GM18499 (cell line): ENCODE data around the gene MCF2L2.

Source experiments
- ATAC-seq: cut with Tn5 transposase; IDR thresholded peaks from one replicate; pipeline ENCODE4 v1.9.1; 2021; ENCODE audit warnings: moderate number of reproducible peaks; ENCODE audit not compliant: insufficient read depth, unreplicated experiment

MCF2L2 gene

GRCh38 chr3:183153210-183153950 lies 275.0 kb downstream of the MCF2L2 start:
- ATAC-seq: no peak

GRCh38 chr3:183151821-183152351 lies 276.5 kb downstream of the MCF2L2 start:
- no peak for ATAC-seq

GRCh38 chr3:183151086-183151485 lies 277.3 kb downstream of the MCF2L2 start:
- no peak for ATAC-seq

- no peak for ATAC-seq
Measured at GRCh38 chr3:183149915-183150750, 278.3 kb downstream of the MCF2L2 start.

- no peak for ATAC-seq
Measured at GRCh38 chr3:183148056-183148455, 280.4 kb downstream of the MCF2L2 start.

GRCh38 chr3:183144363-183144762 lies 284.1 kb downstream of the MCF2L2 start:
- ATAC-seq: no peak

GRCh38 chr3:183142199-183142598 lies 286.2 kb downstream of the MCF2L2 start:
- no peak for ATAC-seq

GRCh38 chr3:183134844-183135243 lies 293.6 kb downstream of the MCF2L2 start:
- no peak for ATAC-seq

- no peak for ATAC-seq
Measured at GRCh38 chr3:183132409-183132808, 296.0 kb downstream of the MCF2L2 start.

GRCh38 chr3:183131735-183132134 lies 296.7 kb downstream of the MCF2L2 start:
- ATAC-seq: no peak

- ATAC-seq: no peak
Measured at GRCh38 chr3:183131186-183131725, 297.2 kb downstream of the MCF2L2 start.

GRCh38 chr3:183129243-183129642 lies 299.2 kb downstream of the MCF2L2 start:
- no peak for ATAC-seq

- no peak for ATAC-seq
Measured at GRCh38 chr3:183128709-183129108, 299.7 kb downstream of the MCF2L2 start.
